Spleen (tissue), 7 donors: ENCODE results near the gene FBXO41.

Source experiments
- POLR2A ChIP-seq, 3 donors: fragments of 450-650 bp; IDR thresholded peaks; one replicate each; pipeline ENCODE4 v1.5.1; 2017; ENCODE audit warnings: antibody characterized with exemption in 3 of 3, mild to moderate bottlenecking in 1 of 3
- POLR2AphosphoS5 ChIP-seq, 3 donors: sonication (generic); formaldehyde crosslinking; IDR thresholded peaks; one replicate each; pipeline ENCODE4 v1.5.1; 2017; ENCODE audit warnings: antibody characterized with exemption in 3 of 3
- TF ChIP-seq, protein P1 (sequence below), 11 experiments: fragments of 200-600 bp in 7 of 11; fragments of 450-650 bp in 4 of 11; sonication (generic) in 4 of 11; IDR thresholded peaks in 8 of 11; conservative IDR thresholded peaks in 3 of 11; 1 replicate in 7 of 11; 2 replicates in 4 of 11; pipeline versions ENCODE4 v1.4.0 to v1.8.0; 2016 to 2021; ENCODE audit warnings: antibody characterized with exemption in 11 of 11, inconsistent platforms in 4 of 11, mild to moderate bottlenecking in 1 of 11
- donor health status: DM: no; HTN: no; CAD: no; lungs with moderate emphysema.
- donor health status: DM: no; HTN: no; CAD: no.
- donor health status: DM: no; HTN: no; CAD: no.

DNA sequence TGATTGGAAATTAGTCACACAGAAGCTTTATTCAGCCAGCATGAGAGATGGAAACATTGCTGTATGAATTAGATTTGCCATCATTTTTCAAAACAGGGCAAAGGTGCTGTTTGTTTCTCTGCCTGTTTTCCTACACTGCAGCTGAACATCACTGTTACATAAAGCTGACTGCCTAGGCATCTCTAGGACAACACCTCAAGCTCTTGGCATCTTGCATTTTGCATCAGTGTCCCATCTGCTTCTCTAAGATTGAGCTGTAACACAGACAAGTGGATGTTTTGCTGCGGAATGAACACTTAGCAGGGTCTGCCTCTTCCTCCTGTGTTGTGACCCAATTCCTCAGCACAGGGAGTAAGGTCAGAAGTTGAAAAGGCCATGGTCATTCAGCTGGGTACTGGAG lies 45.3 kb downstream of the FBXO41 start:
- TF ChIP-seq, protein P1, sequence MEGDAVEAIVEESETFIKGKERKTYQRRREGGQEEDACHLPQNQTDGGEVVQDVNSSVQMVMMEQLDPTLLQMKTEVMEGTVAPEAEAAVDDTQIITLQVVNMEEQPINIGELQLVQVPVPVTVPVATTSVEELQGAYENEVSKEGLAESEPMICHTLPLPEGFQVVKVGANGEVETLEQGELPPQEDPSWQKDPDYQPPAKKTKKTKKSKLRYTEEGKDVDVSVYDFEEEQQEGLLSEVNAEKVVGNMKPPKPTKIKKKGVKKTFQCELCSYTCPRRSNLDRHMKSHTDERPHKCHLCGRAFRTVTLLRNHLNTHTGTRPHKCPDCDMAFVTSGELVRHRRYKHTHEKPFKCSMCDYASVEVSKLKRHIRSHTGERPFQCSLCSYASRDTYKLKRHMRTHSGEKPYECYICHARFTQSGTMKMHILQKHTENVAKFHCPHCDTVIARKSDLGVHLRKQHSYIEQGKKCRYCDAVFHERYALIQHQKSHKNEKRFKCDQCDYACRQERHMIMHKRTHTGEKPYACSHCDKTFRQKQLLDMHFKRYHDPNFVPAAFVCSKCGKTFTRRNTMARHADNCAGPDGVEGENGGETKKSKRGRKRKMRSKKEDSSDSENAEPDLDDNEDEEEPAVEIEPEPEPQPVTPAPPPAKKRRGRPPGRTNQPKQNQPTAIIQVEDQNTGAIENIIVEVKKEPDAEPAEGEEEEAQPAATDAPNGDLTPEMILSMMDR (IDR thresholded peaks at IDR 0.05 in 8 of 11, conservative IDR thresholded peaks at IDR 0.05 in 3 of 11) = no peak
- no peak for TF ChIP-seq POLR2A (IDR thresholded peaks at IDR 0.05)
- TF ChIP-seq POLR2AphosphoS5 (IDR thresholded peaks at IDR 0.05) = no peak
